ENCODE data around the gene ZNF181.

DNA sequence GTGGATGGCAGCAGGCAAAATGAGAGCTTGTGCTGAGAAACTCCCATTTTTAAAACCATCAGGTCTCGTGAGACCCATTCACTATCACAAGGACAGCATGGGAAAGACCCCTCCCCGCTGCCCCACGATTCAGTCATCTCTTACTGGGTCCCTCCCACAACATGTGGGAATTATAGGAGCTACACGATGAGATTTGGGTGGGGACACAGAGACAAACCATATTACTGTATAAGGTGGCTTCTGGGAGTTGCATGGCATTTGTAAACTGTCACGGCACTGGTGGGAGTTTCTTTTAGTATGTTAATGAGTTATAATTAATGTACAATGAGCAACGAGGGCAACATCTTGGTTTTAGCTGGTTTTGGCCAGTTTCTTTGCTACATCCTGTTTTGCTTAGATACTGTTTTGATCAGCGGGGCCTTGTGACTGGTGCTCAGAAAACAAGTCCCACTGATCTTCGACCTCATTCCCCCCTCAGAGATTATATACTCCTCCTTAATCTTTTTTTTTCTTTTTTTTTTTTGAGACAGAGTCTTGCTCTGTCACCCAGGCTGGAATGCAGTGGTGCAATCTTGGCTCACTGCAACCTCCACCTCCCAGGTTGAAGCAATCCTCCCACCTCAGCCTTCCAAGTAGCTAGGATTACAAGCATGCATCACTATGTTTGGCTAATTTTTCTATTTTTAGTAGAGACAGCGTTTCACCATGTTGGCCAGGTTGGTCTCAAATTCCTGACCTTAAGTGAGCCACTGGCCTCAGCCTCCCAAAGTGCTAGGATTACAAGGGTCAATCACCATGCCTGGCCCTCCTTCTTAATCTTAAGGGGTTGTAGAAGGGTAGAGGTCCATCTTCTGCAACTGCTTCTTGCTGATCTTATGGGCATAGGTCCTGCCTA is 60.3 kb downstream of the ZNF181 start:
- TF ChIP-seq, protein P1, sequence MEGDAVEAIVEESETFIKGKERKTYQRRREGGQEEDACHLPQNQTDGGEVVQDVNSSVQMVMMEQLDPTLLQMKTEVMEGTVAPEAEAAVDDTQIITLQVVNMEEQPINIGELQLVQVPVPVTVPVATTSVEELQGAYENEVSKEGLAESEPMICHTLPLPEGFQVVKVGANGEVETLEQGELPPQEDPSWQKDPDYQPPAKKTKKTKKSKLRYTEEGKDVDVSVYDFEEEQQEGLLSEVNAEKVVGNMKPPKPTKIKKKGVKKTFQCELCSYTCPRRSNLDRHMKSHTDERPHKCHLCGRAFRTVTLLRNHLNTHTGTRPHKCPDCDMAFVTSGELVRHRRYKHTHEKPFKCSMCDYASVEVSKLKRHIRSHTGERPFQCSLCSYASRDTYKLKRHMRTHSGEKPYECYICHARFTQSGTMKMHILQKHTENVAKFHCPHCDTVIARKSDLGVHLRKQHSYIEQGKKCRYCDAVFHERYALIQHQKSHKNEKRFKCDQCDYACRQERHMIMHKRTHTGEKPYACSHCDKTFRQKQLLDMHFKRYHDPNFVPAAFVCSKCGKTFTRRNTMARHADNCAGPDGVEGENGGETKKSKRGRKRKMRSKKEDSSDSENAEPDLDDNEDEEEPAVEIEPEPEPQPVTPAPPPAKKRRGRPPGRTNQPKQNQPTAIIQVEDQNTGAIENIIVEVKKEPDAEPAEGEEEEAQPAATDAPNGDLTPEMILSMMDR (IDR thresholded peaks at IDR 0.05), result no peak
- TF ChIP-seq POLR2A (IDR thresholded peaks at IDR 0.05), result no peak

All from testis (tissue), 2 donors.